KG1 (cell line): ENCODE data around the gene GXYLT2.
"Not testable (repeated sequence)": the region's sequence is repeated elsewhere in the genome, so short reads cannot be mapped to it uniquely, and the experiment has no call there.

ENCODE experiments used
- DNase-seq: peaks from one replicate; lab custom pipeline; 2025; lab: John Stamatoyannopoulos, UW

The GXYLT2 gene

DNA sequence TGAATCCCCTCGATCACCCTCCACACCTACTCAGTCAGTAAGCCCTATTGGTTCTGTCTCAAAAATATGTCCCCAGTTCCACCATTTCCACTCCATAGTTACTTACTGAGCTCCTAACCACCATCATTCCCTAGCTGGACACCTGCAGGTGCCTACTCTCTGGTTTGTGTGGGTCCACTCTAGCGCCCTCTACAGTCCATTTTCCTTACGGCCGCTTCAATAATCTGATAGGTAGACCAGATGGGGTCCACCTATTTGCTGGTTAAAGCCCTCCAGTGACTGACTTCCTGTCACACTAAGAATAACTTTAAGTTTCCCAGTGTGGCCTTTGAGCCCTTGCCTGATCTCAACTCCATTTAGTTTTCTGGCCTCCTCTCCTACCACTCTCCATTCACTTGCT is 5.0 kb downstream of the GXYLT2 start:
- DNase-seq = peak; percentile 21

DNA sequence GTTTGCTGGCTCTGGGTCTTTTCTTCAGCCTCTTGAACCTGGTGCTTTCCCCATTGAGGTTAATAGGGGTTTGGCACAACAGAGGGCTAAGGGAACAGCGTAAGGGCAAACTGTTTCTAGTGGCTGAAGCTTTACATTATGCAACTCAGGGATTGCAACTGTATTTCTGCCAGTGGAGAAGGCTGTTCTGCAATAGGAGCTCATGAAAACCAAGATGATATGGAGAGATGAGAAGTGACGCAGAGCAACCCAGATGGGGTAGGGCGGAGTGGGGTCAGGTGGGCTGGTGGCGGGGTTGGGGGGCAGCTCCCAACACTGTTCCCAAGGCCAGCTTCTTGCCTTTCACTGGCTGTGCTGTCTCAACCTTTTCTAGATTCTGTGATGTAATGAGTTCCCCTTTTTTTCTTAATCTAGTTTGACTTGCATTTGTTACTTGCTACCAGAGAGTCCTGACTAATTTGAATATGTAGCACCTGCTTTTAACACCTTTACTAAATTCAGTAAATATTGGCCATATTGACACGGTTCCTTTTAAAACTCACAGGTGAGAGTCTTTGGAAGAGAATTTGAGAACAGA is 7.2 kb downstream of the GXYLT2 start:
- no peak for DNase-seq

DNA sequence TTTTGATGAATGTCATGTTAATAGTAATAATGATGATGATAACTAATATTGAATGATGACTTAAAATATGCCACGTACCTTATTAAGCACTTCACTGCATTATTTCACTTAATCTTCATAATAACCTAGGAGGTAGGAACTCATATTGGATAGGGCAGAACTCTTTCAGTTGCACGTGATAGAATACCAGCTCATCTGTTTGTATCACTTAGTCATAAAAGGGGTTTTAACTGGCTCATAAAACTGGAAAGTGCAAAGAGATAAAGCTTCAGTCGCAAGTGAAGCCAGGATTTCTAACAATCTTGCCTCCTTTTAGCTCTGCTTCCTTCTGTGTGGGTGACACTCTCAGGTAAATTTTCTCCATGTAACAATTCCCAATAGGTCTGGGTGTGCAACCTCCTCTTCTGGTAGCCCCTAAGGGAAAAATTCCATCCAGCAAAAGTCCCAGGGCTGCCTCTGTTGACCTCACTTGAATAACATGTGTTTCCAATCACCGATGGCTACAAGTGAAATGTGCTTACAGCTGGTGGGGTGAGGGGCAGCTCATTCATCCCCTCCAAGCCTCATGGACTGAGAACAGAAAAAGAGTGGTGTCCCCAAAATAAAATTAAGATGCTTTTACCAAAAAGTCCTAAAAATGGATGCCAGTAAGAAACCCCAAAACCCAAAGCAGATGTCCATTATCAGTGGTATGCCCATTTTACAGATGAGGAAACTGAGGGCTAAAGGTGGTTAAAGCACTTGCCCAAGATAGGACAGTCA is 9.3 kb downstream of the GXYLT2 start:
- no peak for DNase-seq

DNA sequence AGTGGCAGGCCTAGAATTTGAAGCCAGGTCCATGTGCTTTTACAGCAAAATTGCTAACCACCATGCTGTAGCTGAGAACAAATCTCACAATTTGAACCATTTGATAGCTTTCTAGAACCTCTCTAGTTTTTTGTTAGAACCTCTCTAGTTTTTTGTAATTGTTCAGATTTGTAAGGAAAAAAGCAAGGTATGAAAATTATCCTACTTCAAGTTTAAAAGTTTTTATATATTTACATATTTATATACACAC is 9.8 kb downstream of the GXYLT2 start:
- DNase-seq = no peak

DNA sequence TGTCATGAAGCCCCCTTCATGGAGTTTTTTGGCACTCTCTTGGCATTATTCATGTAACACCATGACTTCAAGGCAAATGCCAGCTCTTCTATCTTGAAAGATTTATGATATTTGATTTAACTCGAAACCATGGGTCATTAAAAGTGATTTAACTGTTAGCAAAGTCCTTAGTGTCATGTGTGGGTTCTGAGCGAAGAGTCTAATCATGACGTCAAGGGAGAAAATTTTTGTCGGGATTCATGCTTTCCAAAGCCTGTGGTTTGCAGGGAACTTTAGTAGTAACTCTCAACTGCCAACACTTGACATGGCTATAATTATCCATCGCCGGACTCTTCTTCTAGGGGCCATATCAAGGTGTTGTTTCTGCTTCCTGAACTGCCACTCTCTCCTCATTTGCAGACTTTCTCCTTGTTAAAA is 11.5 kb downstream of the GXYLT2 start:
- no peak for DNase-seq

DNA sequence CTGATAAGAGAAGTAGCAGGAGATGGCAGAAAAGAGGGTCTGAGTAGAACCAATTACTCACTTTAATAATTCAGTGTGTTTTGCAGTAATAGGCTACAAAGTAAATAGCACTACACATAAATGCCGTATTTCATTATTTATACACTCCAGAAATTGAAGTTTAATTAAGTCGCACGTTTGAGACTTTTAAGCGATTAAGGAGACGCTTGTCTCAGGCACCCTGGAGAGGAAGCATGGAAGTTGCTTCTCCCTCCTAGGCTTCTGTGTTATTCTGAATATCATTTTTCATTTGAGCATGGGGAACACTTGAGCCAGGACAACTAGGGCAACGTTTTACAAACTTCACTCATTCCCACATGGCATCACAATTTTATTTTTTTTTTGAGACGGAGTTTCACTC is 12.2 kb downstream of the GXYLT2 start:
- DNase-seq = no peak

DNA sequence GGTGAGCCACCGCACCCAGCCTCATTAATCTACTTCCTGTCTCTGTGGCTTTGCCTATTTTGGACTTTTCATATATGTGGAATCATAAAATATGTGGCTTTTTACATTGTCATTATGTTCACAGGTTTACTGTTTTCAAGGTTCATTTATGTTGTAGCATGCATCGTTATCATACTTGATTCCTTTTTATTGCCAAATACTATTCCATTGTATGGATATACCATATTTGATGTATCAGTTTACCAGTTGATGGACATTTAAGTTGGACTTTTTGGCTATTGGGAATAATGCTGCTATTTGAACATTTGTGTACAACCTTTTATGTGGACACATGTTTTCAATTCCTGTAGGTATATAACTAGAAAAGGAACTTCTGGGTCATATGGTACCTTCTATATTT is 14.0 kb downstream of the GXYLT2 start:
- no peak for DNase-seq

DNA sequence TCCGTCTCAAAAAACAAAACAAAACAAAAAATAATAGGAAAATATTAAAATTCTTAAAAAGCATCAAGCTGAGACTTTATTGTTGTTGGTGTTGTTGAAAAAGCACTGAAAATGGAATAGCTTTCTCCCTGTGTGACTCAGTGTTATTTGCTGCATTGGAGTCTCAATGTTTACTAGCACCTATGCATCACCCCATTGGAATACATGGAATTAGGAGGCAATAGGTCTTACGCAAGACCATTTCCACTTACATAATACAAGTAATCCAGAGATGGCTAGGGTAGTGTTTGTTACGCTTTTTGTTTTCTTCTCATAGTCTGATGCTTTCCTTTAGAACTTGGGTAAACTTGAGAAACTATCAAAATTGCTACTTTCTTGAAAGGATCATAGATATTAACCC is 15.2 kb downstream of the GXYLT2 start:
- DNase-seq = no peak

DNA sequence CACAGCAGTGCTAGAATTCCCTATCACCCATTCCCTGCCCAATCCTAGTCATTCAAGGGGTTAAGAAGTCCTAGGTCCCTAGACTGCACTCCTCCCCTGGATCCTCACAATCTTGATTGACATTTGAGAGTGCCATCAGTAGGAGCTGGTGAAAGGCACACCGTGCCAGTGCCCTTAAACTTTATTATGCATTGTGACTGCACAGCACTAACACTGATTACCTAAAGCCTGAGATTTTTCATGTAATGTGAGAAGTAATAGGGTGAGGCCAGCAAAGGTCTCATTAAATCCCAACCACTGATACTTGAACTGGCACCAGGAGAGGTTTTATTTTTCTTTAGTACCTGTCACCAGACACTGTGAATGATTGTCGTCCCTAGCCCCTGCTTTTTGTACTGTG is 16.3 kb downstream of the GXYLT2 start:
- DNase-seq = no peak

DNA sequence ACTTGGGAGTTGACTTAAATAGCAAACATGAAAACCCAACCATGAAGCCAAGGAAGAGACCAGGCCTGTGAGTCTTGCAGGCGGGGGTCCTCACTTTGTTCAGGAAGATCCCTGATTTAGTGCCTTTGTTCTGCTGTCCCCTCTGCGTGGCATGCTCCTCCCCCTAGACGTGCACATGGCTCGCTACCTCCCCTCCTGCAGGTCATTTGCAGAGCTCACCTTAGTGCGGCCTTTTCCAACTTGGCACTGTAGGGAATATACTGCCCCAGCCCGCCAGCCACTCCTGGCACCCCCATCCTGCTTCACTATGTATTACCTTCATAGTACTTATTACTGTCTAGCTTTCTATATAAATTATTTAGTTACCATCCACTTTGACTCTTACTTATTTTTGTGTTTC is 18.3 kb downstream of the GXYLT2 start:
- no peak for DNase-seq

DNA sequence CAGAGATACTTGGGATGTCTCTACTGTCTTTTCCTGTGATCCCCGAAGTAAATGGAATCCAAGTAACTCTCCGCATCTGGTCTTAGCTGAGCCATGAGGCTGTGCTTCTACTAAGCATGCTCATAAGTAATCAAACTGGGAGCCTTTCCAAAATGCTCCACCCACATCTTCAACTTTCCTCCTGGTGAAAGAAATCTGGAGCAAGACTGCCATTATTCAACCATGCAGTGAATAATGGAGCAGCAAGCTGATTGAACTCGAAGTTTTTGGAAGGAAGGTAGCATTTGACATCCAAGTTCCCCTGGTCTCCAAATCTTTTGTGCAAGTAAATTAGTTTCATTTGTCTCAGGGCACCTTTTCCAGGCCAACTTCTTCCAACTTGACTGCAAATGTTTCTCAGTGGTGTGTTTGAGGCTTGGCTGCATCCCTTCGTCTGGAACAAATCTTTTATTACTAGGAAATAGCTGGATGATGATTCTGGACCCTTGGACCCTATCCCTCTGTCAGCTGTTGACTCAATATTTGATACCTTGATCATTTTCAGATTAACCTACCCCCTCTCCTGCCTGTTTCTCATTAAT is 19.4 kb downstream of the GXYLT2 start:
- DNase-seq = no peak

DNA sequence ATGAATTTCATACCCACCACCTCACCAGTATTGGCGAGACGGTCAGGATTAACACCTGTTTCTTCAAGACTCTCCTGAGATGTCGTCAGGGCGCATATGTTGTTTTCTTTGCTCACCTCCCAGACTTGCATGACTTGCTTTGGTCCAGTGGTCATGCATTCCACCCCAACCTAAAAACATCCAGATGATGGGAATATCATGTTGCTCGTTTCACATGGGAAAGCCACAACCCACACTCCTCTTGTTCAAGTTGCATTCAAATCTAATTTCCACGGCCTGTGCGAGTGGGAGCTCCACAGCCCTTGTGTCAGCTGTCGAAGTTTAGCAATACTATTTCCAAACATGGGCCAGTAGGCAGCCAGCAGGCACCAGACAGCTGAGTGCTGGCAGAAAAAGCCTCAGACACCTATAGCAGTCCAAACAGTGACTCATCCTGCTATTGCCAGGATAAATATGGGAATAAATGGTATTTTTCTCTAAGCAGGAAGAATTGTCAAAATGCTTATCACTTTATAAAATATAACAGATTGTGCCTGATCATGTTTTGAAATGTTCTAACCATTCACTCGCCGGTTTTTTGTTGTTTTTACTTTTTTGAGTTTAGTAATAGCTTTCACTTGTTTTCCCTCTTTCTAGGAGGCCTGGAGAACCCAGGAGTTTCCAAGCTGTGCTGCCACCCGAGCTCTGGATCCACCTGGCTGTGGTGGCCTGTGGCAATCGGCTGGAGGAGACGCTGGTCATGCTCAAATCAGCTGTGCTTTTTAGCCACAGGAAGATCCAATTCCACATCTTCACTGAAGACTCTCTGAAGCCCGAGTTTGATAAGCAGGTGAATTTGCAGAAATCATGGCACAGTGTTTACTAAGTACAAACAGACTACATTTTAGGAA is 20.1 kb downstream of the GXYLT2 start:
- DNase-seq = no peak

DNA sequence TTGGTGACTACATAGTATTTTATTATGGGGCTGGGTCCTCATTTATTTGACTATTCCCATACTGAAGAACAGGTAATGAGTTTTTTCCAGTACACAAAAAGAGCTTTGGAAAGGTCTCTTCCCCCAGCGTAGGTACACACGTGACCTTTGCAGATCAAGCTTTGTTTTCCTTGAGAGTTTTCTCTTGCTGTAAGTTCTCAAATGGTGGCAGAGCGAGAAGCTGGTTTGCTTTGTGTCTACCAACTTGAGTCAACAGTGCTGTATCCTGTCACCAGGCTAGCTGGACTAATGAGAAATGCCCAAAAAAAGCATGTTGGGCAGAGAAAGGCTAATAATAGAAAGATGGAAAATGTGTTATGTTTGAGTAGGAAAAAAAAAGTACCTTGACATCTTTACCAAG is 21.7 kb downstream of the GXYLT2 start:
- DNase-seq = no peak

DNA sequence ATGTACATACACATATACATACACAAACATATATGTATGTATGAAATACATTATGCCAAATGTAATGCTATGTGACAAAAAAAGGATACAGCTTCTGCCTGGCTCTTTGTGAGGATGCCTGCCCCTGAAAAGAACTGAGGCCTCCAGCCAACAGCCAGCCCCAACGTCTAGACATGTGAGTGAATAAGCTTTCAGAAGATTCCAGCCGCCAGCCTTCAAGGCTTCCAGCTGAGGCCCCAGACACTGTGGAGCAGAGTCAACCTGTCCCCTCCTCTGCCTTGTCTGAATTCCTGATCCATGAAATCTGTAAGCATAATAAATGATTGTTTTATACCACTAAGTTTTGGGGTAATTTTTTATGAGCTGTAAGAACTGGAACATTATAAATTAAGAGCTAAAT is 24.7 kb downstream of the GXYLT2 start:
- no peak for DNase-seq

DNA sequence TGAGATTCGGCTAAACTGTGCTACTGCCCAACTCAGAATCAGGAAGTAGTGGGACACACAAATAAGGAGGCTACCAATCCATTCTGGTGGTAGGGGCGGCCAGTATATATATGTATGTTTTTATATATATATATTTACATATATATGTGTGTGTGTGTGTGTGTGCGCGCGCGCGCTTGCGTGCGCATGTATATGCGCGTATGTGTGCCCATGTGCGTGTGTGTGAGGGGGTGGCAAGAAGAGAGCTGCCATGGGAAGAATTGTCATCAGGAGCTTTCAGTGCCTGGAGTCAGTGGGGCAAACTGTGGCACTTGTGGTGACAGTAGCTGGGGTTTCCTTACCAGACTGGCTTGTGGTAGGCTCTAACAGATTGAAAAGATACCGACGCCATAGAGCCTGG is 26.5 kb downstream of the GXYLT2 start:
- no peak for DNase-seq

DNA sequence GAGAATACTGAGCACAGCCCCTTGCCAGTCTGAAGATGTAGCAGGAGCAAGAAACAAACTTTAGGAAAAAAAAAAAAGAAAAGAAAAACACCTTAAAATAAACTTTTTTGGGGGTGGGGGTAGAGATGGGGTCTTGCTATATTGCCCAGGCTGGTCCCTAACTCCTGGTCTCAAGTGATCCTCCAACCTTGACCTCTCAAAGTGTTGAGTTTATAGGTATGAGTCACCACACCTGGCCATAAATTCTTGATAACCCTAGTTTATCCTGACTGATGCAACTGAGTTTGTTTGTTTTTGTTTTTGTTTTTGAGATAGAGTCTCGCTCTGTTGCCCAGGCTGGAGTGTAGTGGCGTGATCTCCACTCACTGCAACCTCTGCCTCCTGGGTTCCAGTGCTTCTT is 28.4 kb downstream of the GXYLT2 start:
- no peak for DNase-seq

DNA sequence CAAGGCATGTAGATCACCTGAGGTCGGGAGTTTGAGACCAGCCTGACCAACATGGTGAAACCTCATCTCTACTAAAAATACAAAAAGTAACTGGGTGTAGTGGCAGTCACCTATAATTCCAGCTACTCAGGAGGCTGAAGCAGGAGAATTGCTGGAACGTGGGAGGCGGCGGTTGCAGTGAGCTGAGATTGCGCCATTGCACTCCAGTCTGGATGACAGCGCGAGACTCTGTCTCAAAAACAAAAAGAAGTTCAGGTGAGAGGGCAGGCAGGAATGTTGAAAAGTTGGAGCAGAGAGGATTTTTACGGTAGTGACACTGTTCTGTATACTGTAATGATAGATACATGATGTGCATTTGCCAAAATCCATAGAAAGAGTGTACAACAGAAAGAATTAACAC is 31.7 kb downstream of the GXYLT2 start:
- DNase-seq = no peak

DNA sequence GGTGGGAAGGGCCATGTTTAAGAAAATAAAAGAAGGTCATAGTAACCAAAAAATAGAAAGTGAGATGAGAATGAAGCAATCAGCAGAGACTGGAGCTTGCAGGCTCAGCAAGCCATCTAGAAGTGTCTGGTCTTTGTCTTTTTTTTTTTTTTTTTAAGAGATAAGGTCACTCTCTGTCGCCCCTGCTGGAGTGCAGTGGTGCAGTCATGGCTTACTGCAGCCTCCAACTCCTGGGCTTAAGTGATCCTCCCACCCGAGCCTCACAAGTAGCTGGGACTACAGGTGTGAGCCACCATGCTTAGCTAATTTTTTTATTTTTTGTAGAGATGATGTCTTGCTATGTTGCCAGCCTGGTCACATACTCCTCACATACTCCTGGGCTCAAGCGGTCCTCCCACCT is 36.2 kb downstream of the GXYLT2 start:
- no peak for DNase-seq

DNA sequence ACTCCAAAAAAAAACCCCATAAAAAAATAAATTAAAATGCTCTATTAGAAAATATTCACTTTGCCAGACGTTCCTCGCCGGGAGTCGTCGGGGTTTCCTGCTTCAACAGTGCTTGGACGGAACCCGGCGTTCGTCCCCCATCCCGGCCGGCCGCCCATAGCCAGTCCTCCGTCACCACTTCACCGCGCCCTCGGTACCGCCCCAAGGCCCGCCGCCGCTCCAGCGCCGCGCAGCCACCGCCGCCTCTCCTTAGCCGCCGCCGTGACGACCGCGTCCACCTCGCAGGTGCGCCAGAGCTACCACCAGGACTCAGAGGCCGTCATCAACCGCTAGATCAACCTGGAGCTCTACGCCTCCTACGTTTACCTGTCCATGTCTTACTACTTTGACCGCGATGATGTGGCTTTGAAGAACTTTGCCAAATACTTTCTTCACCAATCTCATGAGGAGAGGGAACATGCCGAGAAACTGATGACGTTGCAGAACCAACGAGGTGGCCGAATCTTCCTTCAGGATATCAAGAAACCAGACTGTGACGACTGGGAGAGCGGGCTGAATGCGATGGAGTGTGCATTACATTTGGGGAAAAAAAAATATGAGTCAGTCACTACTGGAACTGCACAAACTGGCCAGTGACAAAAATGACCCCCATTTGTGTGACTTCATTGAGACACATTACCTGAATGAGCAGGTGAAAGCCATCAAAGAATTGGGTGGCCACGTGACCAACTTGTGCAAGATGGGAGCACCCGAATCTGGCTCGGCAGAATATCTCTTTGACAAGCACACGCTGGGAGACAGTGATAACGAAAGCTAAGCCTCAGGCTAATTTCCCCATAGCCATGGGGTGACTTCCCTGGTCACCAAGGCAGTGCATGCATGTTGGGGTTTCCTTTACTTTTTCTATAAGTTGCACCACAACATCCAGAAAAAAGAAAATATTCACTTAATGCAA is 41.2 kb downstream of the GXYLT2 start:
- DNase-seq = not testable (repeated sequence)

DNA sequence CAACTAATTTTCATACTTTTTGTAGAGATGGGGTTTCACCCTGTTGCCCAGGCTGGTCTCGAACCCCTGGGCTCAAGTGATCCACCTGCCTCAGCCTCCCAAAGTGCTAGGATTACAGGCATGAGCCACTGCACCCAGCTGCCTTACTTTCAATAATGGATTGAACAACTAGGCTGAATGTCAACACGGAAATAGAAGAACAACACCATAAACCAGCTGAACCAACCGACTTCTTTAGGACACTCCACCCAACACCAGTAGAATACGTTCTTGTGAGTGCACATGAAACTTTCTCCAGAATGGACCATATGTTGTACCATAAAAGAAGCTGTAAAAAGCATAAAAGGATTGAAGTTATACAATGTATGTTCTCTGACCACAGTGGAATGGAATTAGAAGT is 42.9 kb downstream of the GXYLT2 start:
- DNase-seq = no peak

DNA sequence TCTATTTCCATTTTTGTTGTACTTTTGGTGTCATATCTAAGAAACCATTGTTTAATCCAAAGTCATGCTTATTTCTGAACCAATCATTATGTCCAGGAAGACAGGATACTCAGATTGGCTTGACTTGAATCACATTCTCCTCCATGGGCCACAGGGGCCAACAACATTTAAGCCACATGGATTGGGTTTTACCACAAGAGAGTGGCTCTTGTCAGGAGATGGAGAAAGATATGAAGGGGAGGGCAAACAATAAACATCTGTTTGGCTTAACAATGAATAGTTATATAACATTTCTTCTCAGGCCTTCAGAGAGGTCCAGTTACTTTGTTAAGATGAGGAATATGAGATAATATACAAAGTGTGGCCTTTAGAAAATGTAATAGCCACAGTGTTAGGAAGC is 44.6 kb downstream of the GXYLT2 start:
- DNase-seq = no peak
